K562 (cell line): ENCODE measurements around the gene SLC6A6. TPM values are rescaled to one million over a fixed set of nuclear protein-coding genes. Genes with fewer than 3 reads are reported as not detected.

Experiments
- BRD9 ChIP-seq: fragments of 450-650 bp; IDR thresholded peaks from 2 replicates; pipeline ENCODE4 v1.6.1; 2018; ENCODE audit warnings: low read depth; ENCODE audit not compliant: partially characterized antibody
- CBX1 ChIP-seq: sonication (generic); IDR thresholded peaks from 2 replicates; pipeline ENCODE4 v1.6.1; 2016; ENCODE audit warnings: antibody characterized with exemption, low read depth, mild to moderate bottlenecking
- CC2D1A ChIP-seq: fragments of 450-650 bp; IDR thresholded peaks from 2 replicates; pipeline ENCODE4 v1.6.1; 2017; ENCODE audit warnings: mild to moderate bottlenecking
- CHD4 ChIP-seq: fragments of 200-600 bp; sonication (generic); IDR thresholded peaks from 3 replicates; pipeline ENCODE4 v1.6.1; 2012; ENCODE audit warnings: low read depth, mild to moderate bottlenecking, mixed read lengths, low read length, inconsistent platforms; ENCODE audit not compliant: insufficient read depth, insufficient replicate concordance, poor library complexity, severe bottlenecking
- ELF1 ChIP-seq: fragments of 200-800 bp; sonication (Bioruptor generic); IDR thresholded peaks from 2 replicates; pipeline ENCODE4 v1.6.1; 2016; ENCODE audit warnings: missing genetic modification characterization, missing compliant biosample characterization
- ESRRA ChIP-seq: fragments of 450-650 bp; IDR thresholded peaks from 2 replicates; pipeline ENCODE4 v1.6.1; 2014; ENCODE audit warnings: low read depth, mild to moderate bottlenecking, moderate library complexity, borderline replicate concordance
- GATAD2B ChIP-seq: fragments of 450-650 bp; IDR thresholded peaks from 2 replicates; pipeline ENCODE4 v1.6.1; 2017; ENCODE audit warnings: mild to moderate bottlenecking, borderline replicate concordance
- HDGF ChIP-seq: fragments of 450-650 bp; IDR thresholded peaks from 2 replicates; pipeline ENCODE4 v1.6.1; 2016
- HMGN3 ChIP-seq: IDR thresholded peaks from 2 replicates; pipeline ENCODE4 v1.6.1; 2011; ENCODE audit warnings: borderline replicate concordance, low read depth, mild to moderate bottlenecking, mixed read lengths, low read length; ENCODE audit not compliant: insufficient read length; ENCODE audit errors: extremely low read depth
- KDM1A ChIP-seq, 2 experiments: fragments of 450-650 bp; IDR thresholded peaks; 2 replicates each; pipeline ENCODE4 v1.6.1; 2016; ENCODE audit warnings: mild to moderate bottlenecking in 2 of 2
- KDM5B ChIP-seq: fragments of 200-600 bp; sonication (generic); IDR thresholded peaks from 2 replicates; pipeline ENCODE4 v1.6.1; 2012; ENCODE audit warnings: low read depth, mild to moderate bottlenecking, moderate library complexity, low read length, control low read depth, inconsistent platforms; ENCODE audit not compliant: insufficient replicate concordance
- L3MBTL2 ChIP-seq: fragments of 450-650 bp; IDR thresholded peaks from 2 replicates; pipeline ENCODE4 v1.6.1; 2016; ENCODE audit warnings: mild to moderate bottlenecking, moderate library complexity
- MAFF ChIP-seq: IDR thresholded peaks from 2 replicates; pipeline ENCODE4 v1.6.1; 2012; ENCODE audit warnings: low read length, improper control_type of control experiment
- MCM3 ChIP-seq: fragments of 450-650 bp; IDR thresholded peaks from 2 replicates; pipeline ENCODE4 v1.6.1; 2016
- NFE2 ChIP-seq: IDR thresholded peaks from 2 replicates; pipeline ENCODE4 v1.6.1; 2014; ENCODE audit warnings: antibody characterized with exemption, low read depth
- NR0B1 ChIP-seq: fragments of 450-650 bp; IDR thresholded peaks from one replicate; pipeline ENCODE4 v1.6.1; 2018; ENCODE audit warnings: mild to moderate bottlenecking, moderate library complexity; ENCODE audit not compliant: partially characterized antibody
- NR2C2 ChIP-seq, 2 experiments: fragments of 200-800 bp in 1 of 2; sonication (Bioruptor generic) in 1 of 2; sonication (generic) in 1 of 2; formaldehyde crosslinking in 1 of 2; IDR thresholded peaks; 2 replicates each; pipeline versions ENCODE4 v1.6.1 to v1.8.0; 2016 to 2022; ENCODE audit warnings: mild to moderate bottlenecking in 1 of 2, missing compliant biosample characterization in 1 of 2, missing genetic modification characterization in 1 of 2, missing genetic modification reagents in 1 of 2
- PHF20 ChIP-seq: fragments of 450-650 bp; IDR thresholded peaks from 2 replicates; pipeline ENCODE4 v1.6.1; 2018; ENCODE audit not compliant: partially characterized antibody
- PTBP1 ChIP-seq: fragments of 200-400 bp; formaldehyde crosslinking; IDR thresholded peaks from 2 replicates; pipeline ENCODE4 v1.6.1; 2017; ENCODE audit warnings: low read depth, low read length
- RBM22 ChIP-seq: fragments of 200-400 bp; formaldehyde crosslinking; IDR thresholded peaks from 2 replicates; pipeline ENCODE4 v1.6.1; 2018; ENCODE audit warnings: low read length, low read depth; ENCODE audit not compliant: poor library complexity, severe bottlenecking
- RBM25 ChIP-seq: fragments of 200-400 bp; formaldehyde crosslinking; IDR thresholded peaks from 2 replicates; pipeline ENCODE4 v1.6.1; 2018; ENCODE audit warnings: low read length, low read depth, moderate library complexity; ENCODE audit not compliant: severe bottlenecking
- RCOR1 ChIP-seq, 2 experiments: IDR thresholded peaks; 2 replicates each; pipeline ENCODE4 v1.6.1; 2012; ENCODE audit warnings: low read depth in 2 of 2, low read length in 2 of 2, borderline replicate concordance in 1 of 2, improper control_type of control experiment in 1 of 2
- SIN3A ChIP-seq, 2 experiments: fragments of 150-350 bp in 1 of 2; IDR thresholded peaks; 2 replicates each; pipeline ENCODE4 v1.6.1; 2011 to 2016; ENCODE audit warnings: borderline replicate concordance in 2 of 2, low read depth in 2 of 2, low read length in 2 of 2, mild to moderate bottlenecking in 2 of 2, moderate library complexity in 2 of 2; ENCODE audit not compliant: control insufficient read depth in 1 of 2
- VEZF1 ChIP-seq: fragments of 200-800 bp; sonication (Bioruptor generic); IDR thresholded peaks from 2 replicates; pipeline ENCODE4 v1.6.1; 2017; ENCODE audit warnings: missing genetic modification characterization, missing compliant biosample characterization
- ZNF175 ChIP-seq: fragments of 200-800 bp; sonication (Bioruptor generic); IDR thresholded peaks from 2 replicates; pipeline ENCODE4 v1.6.1; 2016; ENCODE audit warnings: low read depth, mild to moderate bottlenecking, missing genetic modification characterization, missing compliant biosample characterization
- polyA plus RNA-seq, 8 experiments: library from polyadenylated mRNA; depleted of rRNA in 4 of 8; stranded (reverse) in 5 of 8; unstranded in 3 of 8; fragments of >200 nt; fragmentation: Nextera tagmentation in 2 of 8; fragmentation: Illumina TruSeq in 1 of 8; extraction: Ambion mirVana in 2 of 8; extraction: Trizol in 1 of 8; gene quantifications; 2 replicates each; pipeline versions ENCODE4 v1.2.1 to v1.2.3, GENCODE V29; 2011 to 2014; ENCODE audit warnings: inconsistent platforms in 1 of 8, missing spikeins in 1 of 8
- total RNA-seq, 7 experiments: library from RNA; depleted of rRNA in 6 of 7; stranded (reverse); fragments of >200 nt in 6 of 7; fragmentation: Illumina TruSeq in 2 of 7; extraction: Trizol in 2 of 7; gene quantifications; 2 replicates each; pipeline versions ENCODE4 v1.2.1 to v1.2.3, GENCODE V29; 2011 to 2021; ENCODE audit warnings: low replicate concordance in 1 of 7

SLC6A6 gene
- total and polyA plus RNA-seq, 9 of the 15 experiments (the other 6 are each of a cell fraction or from before 2014, with no cell fraction given) = 12.3 to 203 (median 93.2) TPM

- peak; percentile 63; the same call in 1 of the 2 replicates for TF ChIP-seq MAFF
- 0 out of 2 replicates have a peak, but pooled peaks have one; percentile 21 for TF ChIP-seq VEZF1
- peak; percentile 79 for TF ChIP-seq CHD4
- TF ChIP-seq PHF20 = peak; percentile 53
- no peak for TF ChIP-seq KDM5B
- TF ChIP-seq KDM1A (IDR thresholded peaks at IDR 0.05) = peak; percentile 68 to 86
- TF ChIP-seq RBM22 = no peak
- TF ChIP-seq RCOR1 (IDR thresholded peaks at IDR 0.05; ENCODE audit: borderline replicate concordance in 1 of 2, low read depth in 2 of 2, low read length in 2 of 2) = peak in 1 of 2 experiments; percentile 66; a peak in 2 of 4 replicates
- TF ChIP-seq ESRRA = peak; percentile 84
- TF ChIP-seq NR2C2 (CRISPR knock-in tag; IDR thresholded peaks at IDR 0.05) = 0 out of 2 replicates have a peak, but pooled peaks have one; percentile 29
- TF ChIP-seq NR2C2 (tag; IDR thresholded peaks at IDR 0.05) = no peak
- TF ChIP-seq ZNF175 (CRISPR knock-in tag) = no peak
- TF ChIP-seq SIN3A (IDR thresholded peaks at IDR 0.05; ENCODE audit: borderline replicate concordance in 2 of 2, control insufficient read depth in 1 of 2, low read depth in 2 of 2, low read length in 2 of 2) = no peak
- 0 out of 2 replicates have a peak, but pooled peaks have one; percentile 16 for TF ChIP-seq CC2D1A
- peak; percentile 24 for TF ChIP-seq BRD9
- TF ChIP-seq NR0B1 = no peak
- TF ChIP-seq PTBP1 = 0 out of 2 replicates have a peak, but pooled peaks have one; percentile 76
- 0 out of 2 replicates have a peak, but pooled peaks have one; percentile 66 for TF ChIP-seq HDGF
- TF ChIP-seq HMGN3 = no peak
- no peak for TF ChIP-seq ELF1 (tag)
- peak; percentile 70 for TF ChIP-seq NFE2
- 0 out of 2 replicates have a peak, but pooled peaks have one; percentile 31 for TF ChIP-seq L3MBTL2
- TF ChIP-seq RBM25 = peak; percentile 98
- no peak for TF ChIP-seq GATAD2B
- peak; percentile 93 for TF ChIP-seq CBX1
- TF ChIP-seq MCM3 = no peak
These were observed 22.5 kb downstream of the SLC6A6 start (continued) for GRCh38 chr3:14424711-14425580.
